ENCODE measurements around the gene DUSP23. TPM values are rescaled to one million over a fixed set of nuclear protein-coding genes. Genes with fewer than 3 reads are reported as not detected.

The DUSP23 gene
- polyA plus RNA-seq: 100 to 1,000 TPM in 1 of 3 donors, 10 to 100 TPM in 2; 83.6 to 111 (median 90.2) TPM

GRCh38 chr1:159780583-159781582 lies at the start of gene DUSP23:
TSS of gene DUSP23 (plus strand) at chr1:159780962. CDS start at chr1:159781101, 139 bp downstream.
- no peak within 1 kb of the TSS for H3K27ac ChIP-seq (ENCODE audit: low read depth, low read length)
- 0 to 1% (median 1%) methylated on average over 84 to 88 of the region's 88 CpGs for WGBS, 3 donors

DNA sequence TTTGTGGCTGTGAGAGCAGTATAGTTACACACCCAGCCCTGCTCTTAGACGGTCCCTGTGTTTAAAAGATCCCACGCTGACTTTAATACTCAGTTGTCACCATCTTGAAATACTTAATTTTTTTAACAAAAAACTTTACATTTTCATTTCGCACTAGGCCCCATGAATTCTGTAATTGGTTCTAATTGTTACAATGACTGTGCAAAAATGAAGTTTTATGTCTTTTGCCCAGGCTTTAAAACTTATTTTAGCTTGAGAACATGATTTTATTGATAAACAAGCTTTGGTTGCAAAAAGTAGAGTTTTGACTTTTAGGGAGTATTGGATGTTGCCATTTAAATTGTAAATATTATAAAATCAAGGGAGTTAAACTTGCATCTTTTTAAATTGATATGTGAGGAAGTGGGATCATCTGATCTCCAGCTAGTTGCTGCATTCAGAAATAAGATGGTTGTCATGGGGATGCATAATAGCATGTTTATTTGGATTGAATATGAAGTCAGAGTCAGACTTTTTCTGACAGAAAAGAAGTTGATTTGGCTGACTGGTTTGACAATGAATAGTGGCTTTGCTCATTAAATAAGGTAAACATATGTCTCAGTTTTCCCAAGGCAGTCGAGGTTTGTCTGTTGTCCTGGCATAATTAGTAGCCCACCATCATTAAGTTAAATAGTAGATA lies 43.4 kb upstream of the DUSP23 start:
- 77 to 86% (median 86%) methylated on average over 4 of the region's 4 CpGs for WGBS, 3 donors
- no peak overlapping the region for H3K27ac ChIP-seq (ENCODE audit: low read depth, low read length)

DNA sequence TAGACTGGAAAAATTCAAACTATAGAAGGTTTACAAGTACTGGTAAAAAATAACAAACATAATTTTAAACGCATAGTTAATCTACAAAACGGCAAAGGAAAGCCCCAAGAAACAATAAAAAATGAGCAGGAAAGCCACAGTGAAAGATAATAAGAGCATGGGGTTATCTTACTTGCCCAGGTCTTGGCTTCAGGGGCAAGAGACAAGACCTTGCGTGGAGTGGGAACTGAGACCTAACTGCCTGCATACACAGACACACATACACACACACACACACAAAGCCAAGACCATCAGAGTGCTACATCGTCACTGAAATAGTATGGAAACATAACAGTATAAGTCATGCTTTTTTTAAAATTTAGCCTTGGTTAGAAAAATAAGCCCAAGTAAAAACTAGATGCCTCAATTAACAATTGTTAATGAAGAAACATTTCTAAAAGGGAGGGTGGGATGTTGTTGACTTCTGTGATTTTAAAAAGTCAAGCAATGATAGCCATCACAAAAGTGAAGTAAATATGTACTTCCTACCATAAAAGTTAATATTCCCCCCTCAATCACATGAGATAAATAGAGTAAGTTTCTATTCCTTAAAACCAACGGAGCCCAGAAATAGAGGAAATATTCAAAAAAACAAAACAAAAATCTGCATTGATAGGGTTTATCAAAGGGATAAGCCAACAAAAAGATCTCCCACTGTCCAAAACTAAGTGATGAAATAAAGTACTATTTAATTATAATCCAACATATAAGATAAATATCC lies 36.9 kb upstream of the DUSP23 start:
- WGBS, 3 donors: 71 to 79% (median 77%) methylated on average over 5 of the region's 5 CpGs
- H3K27ac ChIP-seq (ENCODE audit: low read depth, low read length): no peak overlapping the region

GRCh38 chr1:159746666-159747065 lies 34.1 kb upstream of the DUSP23 start:
- WGBS, 3 donors: 18 to 44% (median 30%) methylated on average over 3 of the region's 3 CpGs
- no peak overlapping the region for H3K27ac ChIP-seq (ENCODE audit: low read depth, low read length)

- WGBS, 3 donors: 93 to 95% (median 94%) methylated on average over 1 of the region's 1 CpG
- H3K27ac ChIP-seq (ENCODE audit: low read depth, low read length): no peak overlapping the region
Observed at GRCh38 chr1:159748370-159748769, 32.4 kb upstream of the DUSP23 start.

GRCh38 chr1:159749630-159750029 lies 31.1 kb upstream of the DUSP23 start:
- 68 to 80% (median 78%) methylated on average over 2 of the region's 2 CpGs for WGBS, 3 donors
- H3K27ac ChIP-seq (ENCODE audit: low read depth, low read length): no peak overlapping the region

DNA sequence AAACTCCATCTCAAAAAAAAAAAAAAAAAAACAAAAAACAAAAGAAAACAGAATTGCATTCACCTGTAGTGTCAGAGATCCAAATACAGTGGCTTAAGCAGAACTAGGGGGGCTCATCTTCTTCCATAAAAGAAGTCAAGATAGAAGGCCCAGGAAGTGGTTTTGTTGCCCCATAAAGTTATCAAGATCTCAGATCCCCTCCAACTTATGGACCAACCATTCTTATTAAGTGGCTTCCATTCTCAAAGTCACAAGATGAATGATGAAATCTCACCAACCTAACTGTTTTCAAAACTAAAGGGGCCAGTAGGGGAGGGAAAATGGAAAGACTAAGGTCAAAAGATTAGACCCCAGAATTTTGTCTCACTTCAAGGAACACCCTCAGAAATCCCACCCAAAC lies 30.1 kb upstream of the DUSP23 start:
- no peak overlapping the region for H3K27ac ChIP-seq (ENCODE audit: low read depth, low read length)

- no peak overlapping the region for H3K27ac ChIP-seq (ENCODE audit: low read depth, low read length)
Observed at GRCh38 chr1:159751031-159751430, 29.7 kb upstream of the DUSP23 start.

DNA sequence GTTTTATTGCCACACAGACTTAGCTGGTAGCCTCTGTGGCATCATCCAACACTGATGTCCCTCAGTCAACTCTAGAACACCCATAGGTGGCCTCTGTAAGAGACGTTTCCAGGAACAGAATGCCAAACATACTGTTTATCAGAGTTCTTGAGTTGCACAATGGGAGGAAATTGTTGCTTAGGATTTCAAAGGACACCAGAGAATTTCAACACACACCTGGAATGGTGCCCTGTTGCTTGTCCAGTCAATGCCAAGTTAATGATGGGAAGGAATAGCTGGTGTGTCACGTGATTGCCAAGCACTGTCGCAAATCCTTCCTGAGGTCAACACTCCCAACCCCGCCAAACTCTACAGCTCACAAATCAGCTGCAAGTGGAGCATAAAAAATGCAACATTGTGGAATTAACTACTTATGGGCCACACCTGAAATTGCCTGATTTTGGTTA lies 28.6 kb upstream of the DUSP23 start:
- no peak overlapping the region for H3K27ac ChIP-seq (ENCODE audit: low read depth, low read length)
- WGBS, 3 donors: 13 to 25% (median 16%) methylated on average over 4 of the region's 4 CpGs

DNA sequence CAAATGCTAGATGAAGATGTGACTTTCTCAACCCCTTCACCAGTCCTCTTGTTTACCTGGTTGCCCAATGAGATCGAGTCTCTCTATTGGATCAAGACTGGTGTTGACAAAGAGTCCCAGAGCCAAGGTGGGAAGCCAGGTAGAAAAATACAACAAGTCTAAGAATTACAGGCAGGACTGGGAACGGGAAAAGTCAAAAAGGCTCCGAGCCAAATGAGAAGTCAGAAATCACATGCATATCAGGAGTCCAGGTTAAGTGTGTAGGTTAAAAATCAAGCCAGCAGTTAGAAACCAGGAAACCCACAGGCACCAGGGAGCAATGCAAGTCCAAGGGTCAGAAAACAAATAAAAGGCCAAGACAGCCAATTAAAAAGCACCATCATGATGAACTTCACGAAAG lies 27.4 kb upstream of the DUSP23 start:
- no peak overlapping the region for H3K27ac ChIP-seq (ENCODE audit: low read depth, low read length)
- 37 to 75% (median 70%) methylated on average over 4 of the region's 4 CpGs for WGBS, 3 donors

- 80 to 83% (median 82%) methylated on average over 3 of the region's 3 CpGs for WGBS, 3 donors
- no peak overlapping the region for H3K27ac ChIP-seq (ENCODE audit: low read depth, low read length)
Observed at GRCh38 chr1:159755451-159756007, 25.2 kb upstream of the DUSP23 start.

- H3K27ac ChIP-seq (ENCODE audit: low read depth, low read length): no peak overlapping the region
Observed at GRCh38 chr1:159756397-159756796, 24.4 kb upstream of the DUSP23 start.

GRCh38 chr1:159763686-159764085 lies 17.1 kb upstream of the DUSP23 start:
- H3K27ac ChIP-seq (ENCODE audit: low read depth, low read length): no peak overlapping the region
- 6 to 35% (median 11%) methylated on average over 1 of the region's 1 CpG for WGBS, 3 donors

DNA sequence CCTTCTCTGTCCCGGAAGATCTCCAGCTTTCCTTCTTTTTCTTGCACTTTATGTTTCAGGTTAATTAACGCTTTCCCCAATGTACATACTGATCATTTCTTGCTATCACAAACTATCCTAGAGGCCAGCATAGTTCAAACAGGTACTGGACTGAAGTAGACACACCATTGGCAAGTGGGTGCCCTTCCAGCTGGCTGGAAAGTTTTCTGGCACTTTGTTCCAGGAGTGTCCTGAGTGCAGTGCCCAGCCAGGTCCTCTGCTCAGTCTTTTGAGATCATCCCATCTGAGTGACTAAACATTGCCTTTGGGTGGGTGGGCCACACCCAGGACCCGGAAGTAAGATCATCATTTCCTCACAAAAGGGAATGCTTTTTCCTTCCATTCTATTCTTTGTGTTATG lies 15.0 kb upstream of the DUSP23 start:
- no peak overlapping the region for H3K27ac ChIP-seq (ENCODE audit: low read depth, low read length)
- 78 to 88% (median 86%) methylated on average over 3 of the region's 3 CpGs for WGBS, 3 donors

- 89 to 95% (median 92%) methylated on average over 2 of the region's 2 CpGs for WGBS, 3 donors
- H3K27ac ChIP-seq (ENCODE audit: low read depth, low read length): no peak overlapping the region
Observed at GRCh38 chr1:159771127-159771895, 9.5 kb upstream of the DUSP23 start.

- no peak overlapping the region for H3K27ac ChIP-seq (ENCODE audit: low read depth, low read length)
- 57 to 79% (median 71%) methylated on average over 2 of the region's 2 CpGs for whole genome bisulfite sequencing, 3 donors
Observed at GRCh38 chr1:159774465-159774864, 6.3 kb upstream of the DUSP23 start.

DNA sequence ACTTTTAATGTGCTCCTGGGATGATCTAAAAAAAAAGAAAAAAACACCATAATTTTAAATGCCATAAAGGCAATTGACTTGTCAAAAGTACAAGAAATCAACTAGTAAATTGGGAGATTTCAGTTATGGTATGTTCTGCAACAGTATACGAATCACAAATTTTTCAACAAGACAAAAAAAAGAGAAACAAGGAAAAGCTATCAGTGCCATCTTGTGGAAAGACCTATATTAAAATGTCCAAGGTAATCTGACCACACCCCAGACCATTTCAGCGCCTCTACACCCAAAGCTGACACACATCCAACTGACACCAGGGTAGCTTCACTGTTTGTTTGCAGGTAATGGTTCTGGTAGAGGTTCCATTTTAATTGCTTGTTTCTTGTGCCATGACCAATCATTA lies 5.0 kb upstream of the DUSP23 start:
- WGBS, 3 donors: 76 to 85% (median 78%) methylated on average over 2 of the region's 2 CpGs
- H3K27ac ChIP-seq (ENCODE audit: low read depth, low read length): no peak overlapping the region

DNA sequence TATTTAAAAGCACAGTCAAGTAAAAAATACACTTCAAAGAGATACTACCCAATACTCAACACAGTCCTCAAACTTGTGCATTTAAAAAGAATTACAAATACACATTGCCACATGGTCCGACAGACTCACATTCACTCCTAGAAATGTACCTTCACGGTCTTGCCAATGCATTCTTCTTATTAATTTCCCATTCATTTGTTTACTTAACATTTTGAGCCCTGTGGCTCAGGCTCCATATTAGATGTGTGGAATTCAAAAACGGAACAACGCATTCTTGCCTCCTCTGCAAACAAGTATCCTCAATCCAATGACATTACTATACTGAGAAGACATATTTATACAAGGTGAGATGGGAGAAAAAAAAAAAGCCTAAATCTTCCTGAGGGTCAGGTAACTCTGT lies 2.5 kb upstream of the DUSP23 start:
- 77 to 94% (median 93%) methylated on average over 4 of the region's 4 CpGs for WGBS, 3 donors

More for the DNA sequence above, 2.5 kb upstream of the DUSP23 start:
- H3K27ac ChIP-seq (ENCODE audit: low read depth, low read length): no peak overlapping the region

Measured in adipose tissue (tissue), 3 donors.